ENCODE measurements around the gene HSP90B1. TPM values are rescaled to one million over a fixed set of nuclear protein-coding genes. Genes with fewer than 3 reads are reported as not detected.

HSP90B1 gene
- total and polyA plus RNA-seq, 2 of the 13 experiments (the other 11 are each of a cell fraction or from before 2014, with no cell fraction given) = 800 to 954 TPM

GRCh38 chr12:103929784-103930033, 501 bp upstream of the HSP90B1 start (continued):
- TF ChIP-seq HNRNPK (IDR thresholded peaks at IDR 0.05; ENCODE audit: low read depth, low read length, poor library complexity, severe bottlenecking) (no peak), STAT5B (CRISPR knock-in tag; IDR thresholded peaks at IDR 0.05) (no peak), RARA (CRISPR knock-in tag; IDR thresholded peaks at IDR 0.05) (no peak), FOXO4 (CRISPR knock-in tag; conservative IDR thresholded peaks at IDR 0.05) (no peak), SNAPC5 (CRISPR knock-in tag; IDR thresholded peaks at IDR 0.05; ENCODE audit: borderline replicate concordance) (no peak), ATF2 (CRISPR knock-in tag; IDR thresholded peaks at IDR 0.05) (no peak), NFKB2 (CRISPR knock-in tag; IDR thresholded peaks at IDR 0.05; ENCODE audit: borderline replicate concordance) (no peak), TCF7 (IDR thresholded peaks at IDR 0.05; ENCODE audit: low read depth) (no peak), SNAI1 (CRISPR knock-in tag; IDR thresholded peaks at IDR 0.05; ENCODE audit: borderline replicate concordance) (no peak), MAFG (CRISPR knock-in tag; IDR thresholded peaks at IDR 0.05) (no peak), ZNF292 (CRISPR knock-in tag; IDR thresholded peaks at IDR 0.05; ENCODE audit: borderline replicate concordance, low read depth) (no peak), ZIK1 (CRISPR knock-in tag; IDR thresholded peaks at IDR 0.05; ENCODE audit: borderline replicate concordance, low read depth) (no peak), RORA (CRISPR knock-in tag; IDR thresholded peaks at IDR 0.05) (no peak), USF2 (IDR thresholded peaks at IDR 0.05; ENCODE audit: low read depth, low read length) (no peak), USF2 (CRISPR knock-in tag; IDR thresholded peaks at IDR 0.05; ENCODE audit: borderline replicate concordance) (no peak), ATF4 (CRISPR knock-in tag; IDR thresholded peaks at IDR 0.05) (no peak), PHF5A (CRISPR knock-in tag; IDR thresholded peaks at IDR 0.05; ENCODE audit: low read depth, unreplicated experiment) (no peak), JUND (CRISPR knock-in tag; IDR thresholded peaks at IDR 0.05) (no peak), MXD1 (CRISPR knock-in tag; IDR thresholded peaks at IDR 0.05) (0 out of 2 replicates have a peak, but pooled peaks have one; percentile 5), ZEB1 (IDR thresholded peaks at IDR 0.05; ENCODE audit: insufficient replicate concordance, low read depth) (no peak), ATF3 (CRISPR knock-in tag; IDR thresholded peaks at IDR 0.05) (no peak), HOXA9 (CRISPR knock-in tag; IDR thresholded peaks at IDR 0.05; ENCODE audit: borderline replicate concordance) (no peak), JDP2 (CRISPR knock-in tag; IDR thresholded peaks at IDR 0.05; ENCODE audit: borderline replicate concordance) (no peak), RCOR2 (CRISPR knock-in tag; IDR thresholded peaks at IDR 0.05) (no peak), ARNT2 (CRISPR knock-in tag; IDR thresholded peaks at IDR 0.05; ENCODE audit: low read depth) (no peak), HDAC2 (CRISPR knock-in tag; IDR thresholded peaks at IDR 0.05) (no peak)
